HUES64 (cell line): ENCODE measurements around the gene CPNE4.
A peak's percentile ranks its signal among the peaks of the same experiment; 100 is the strongest.

Experiments
- H3K27ac ChIP-seq: 2 replicates; pipeline ENCODE4 v1.7.0; 2013; ENCODE audit warnings: low read depth, low read length, inconsistent platforms
- H3K27me3 ChIP-seq: 2 replicates; pipeline ENCODE4 v1.6.1; 2013; ENCODE audit warnings: mild to moderate bottlenecking, low read length; ENCODE audit not compliant: insufficient read depth
- H3K36me3 ChIP-seq: 2 replicates; pipeline ENCODE4 v1.6.1; 2013; ENCODE audit warnings: mild to moderate bottlenecking, low read length; ENCODE audit not compliant: insufficient read depth
- H3K4me1 ChIP-seq: 2 replicates; pipeline ENCODE4 v1.6.1; 2013; ENCODE audit warnings: mild to moderate bottlenecking, low read length, moderate library complexity; ENCODE audit not compliant: insufficient read depth
- H3K4me3 ChIP-seq: 2 replicates; pipeline ENCODE4 v1.5.1; 2013; ENCODE audit warnings: mild to moderate bottlenecking, low read length, moderate library complexity
- H3K9ac ChIP-seq: 2 replicates; pipeline ENCODE4 v1.6.1; 2013; ENCODE audit warnings: mild to moderate bottlenecking, low read depth, low read length
- H3K9me3 ChIP-seq: 2 replicates; pipeline ENCODE4 v1.6.1; 2013; ENCODE audit warnings: low read depth, low read length; ENCODE audit not compliant: insufficient read depth
- WGBS: fragments of 150-250, 120-280 bp; methylation state at CpG from one replicate; pipeline ENCODE4 v1.1.7; 2013; ENCODE audit warnings: missing lambda C conversion rate; 5-methylcytosine and 5-hydroxymethylcytosine counted together

CPNE4 gene

GRCh38 chr3:131960324-131960723 is 74.5 kb downstream of the CPNE4 start:
- peaks cover 32% of the 10 kb centered on the region for H3K4me1 ChIP-seq
- no peak overlapping the region for H3K4me3 ChIP-seq
- WGBS, result no CpG with 5 or more reads among the region's 1 CpG
- H3K9me3 ChIP-seq, result no peaks in the 10 kb centered on the region
- no peaks in the 10 kb centered on the region for H3K36me3 ChIP-seq
- no peaks in the 10 kb centered on the region for H3K27me3 ChIP-seq
- H3K9ac ChIP-seq, result no peak overlapping the region
- no peak overlapping the region for H3K27ac ChIP-seq

GRCh38 chr3:131957980-131958379 is 76.8 kb downstream of the CPNE4 start:
- H3K36me3 ChIP-seq, result no peaks in the 10 kb centered on the region
- H3K27ac ChIP-seq, result peak overlapping the region; percentile 90
- H3K4me3 ChIP-seq, result no peak overlapping the region
- H3K4me1 ChIP-seq, result peaks cover 24% of the 10 kb centered on the region
- WGBS, result 57% methylated on average over 1 of the region's 1 CpG
- H3K9ac ChIP-seq, result peak overlapping the region; percentile 15; the same call in 1 of the 2 replicates
- no peaks in the 10 kb centered on the region for H3K9me3 ChIP-seq
- H3K27me3 ChIP-seq, result no peaks in the 10 kb centered on the region

- no peak overlapping the region for H3K4me3 ChIP-seq
- 79% methylated on average over 5 of the region's 5 CpGs for WGBS
- peak overlapping the region; percentile 90 for H3K27ac ChIP-seq
Observed at GRCh38 chr3:131957511-131957910, 77.3 kb downstream of the CPNE4 start.

GRCh38 chr3:131948806-131949205 is 86.0 kb downstream of the CPNE4 start:
- H3K27ac ChIP-seq, result no peak overlapping the region
- H3K4me1 ChIP-seq, result no peaks in the 10 kb centered on the region
- H3K27me3 ChIP-seq, result no peaks in the 10 kb centered on the region
- H3K9ac ChIP-seq, result no peak overlapping the region
- H3K36me3 ChIP-seq, result no peaks in the 10 kb centered on the region
- no peak overlapping the region for H3K4me3 ChIP-seq
- no CpG with 5 or more reads among the region's 1 CpG for WGBS
- no peaks in the 10 kb centered on the region for H3K9me3 ChIP-seq

More at GRCh38 chr3:131957511-131957910, 77.3 kb downstream of the CPNE4 start:
- Histone ChIP-seq H3K36me3 (no peaks in the 10 kb centered on the region), H3K4me1 (peaks cover 23% of the 10 kb centered on the region), H3K27me3 (no peaks in the 10 kb centered on the region), H3K9ac (peak overlapping the region; percentile 15; the same call in 1 of the 2 replicates), H3K9me3 (no peaks in the 10 kb centered on the region)

GRCh38 chr3:131944676-131945075 is 90.1 kb downstream of the CPNE4 start:
- H3K4me1 ChIP-seq, result peaks cover 5% of the 10 kb centered on the region; the same call in 1 of the 2 replicates
- H3K4me3 ChIP-seq, result no peak overlapping the region
- H3K27ac ChIP-seq, result no peak overlapping the region
- H3K36me3 ChIP-seq, result no peaks in the 10 kb centered on the region
- H3K9me3 ChIP-seq, result no peaks in the 10 kb centered on the region
- H3K9ac ChIP-seq, result no peak overlapping the region
- no CpG with 5 or more reads among the region's 1 CpG for WGBS
- no peaks in the 10 kb centered on the region for H3K27me3 ChIP-seq

- H3K9me3 ChIP-seq, result no peaks in the 10 kb centered on the region
- no peak overlapping the region for H3K27ac ChIP-seq
- no peaks in the 10 kb centered on the region for H3K27me3 ChIP-seq
- H3K36me3 ChIP-seq, result no peaks in the 10 kb centered on the region
- H3K4me3 ChIP-seq, result no peak overlapping the region
- H3K4me1 ChIP-seq, result peaks cover 3% of the 10 kb centered on the region; the same call in 1 of the 2 replicates
- no peak overlapping the region for H3K9ac ChIP-seq
- 89% methylated on average over 2 of the region's 3 CpGs for WGBS
Observed at GRCh38 chr3:131933665-131934064, 101.1 kb downstream of the CPNE4 start.

- 85% methylated on average over 2 of the region's 2 CpGs for WGBS
Observed at GRCh38 chr3:131928593-131928992, 106.2 kb downstream of the CPNE4 start.

GRCh38 chr3:131925571-131925970 is 109.2 kb downstream of the CPNE4 start:
- no peak overlapping the region for H3K4me3 ChIP-seq
- peaks cover 29% of the 10 kb centered on the region for H3K4me1 ChIP-seq
- H3K9ac ChIP-seq, result no peak overlapping the region
- no peak overlapping the region for H3K27ac ChIP-seq
- WGBS, result 100% methylated on average over 1 of the region's 1 CpG
- H3K36me3 ChIP-seq, result no peaks in the 10 kb centered on the region
- H3K27me3 ChIP-seq, result no peaks in the 10 kb centered on the region
- no peaks in the 10 kb centered on the region for H3K9me3 ChIP-seq

More at GRCh38 chr3:131928593-131928992, 106.2 kb downstream of the CPNE4 start:
- H3K9ac ChIP-seq, result no peak overlapping the region
- H3K36me3 ChIP-seq, result no peaks in the 10 kb centered on the region
- H3K9me3 ChIP-seq, result no peaks in the 10 kb centered on the region
- H3K27me3 ChIP-seq, result no peaks in the 10 kb centered on the region
- H3K4me1 ChIP-seq, result peaks cover 29% of the 10 kb centered on the region
- no peak overlapping the region for H3K27ac ChIP-seq
- H3K4me3 ChIP-seq, result no peak overlapping the region

- H3K9ac ChIP-seq, result no peak overlapping the region
- H3K27me3 ChIP-seq, result no peaks in the 10 kb centered on the region
- peaks cover 38% of the 10 kb centered on the region for H3K4me1 ChIP-seq
- H3K27ac ChIP-seq, result no peak overlapping the region
- no peaks in the 10 kb centered on the region for H3K9me3 ChIP-seq
- H3K36me3 ChIP-seq, result no peaks in the 10 kb centered on the region
- WGBS, result 100% methylated on average over 1 of the region's 1 CpG
- no peak overlapping the region for H3K4me3 ChIP-seq
Observed at GRCh38 chr3:131922356-131922755, 112.5 kb downstream of the CPNE4 start.

- H3K36me3 ChIP-seq, result no peaks in the 10 kb centered on the region
- H3K27me3 ChIP-seq, result no peaks in the 10 kb centered on the region
- H3K27ac ChIP-seq, result no peak overlapping the region
- H3K9me3 ChIP-seq, result no peaks in the 10 kb centered on the region
- H3K4me1 ChIP-seq, result peaks cover 62% of the 10 kb centered on the region
- no peak overlapping the region for H3K4me3 ChIP-seq
- 91% methylated on average over 3 of the region's 3 CpGs for WGBS
- H3K9ac ChIP-seq, result no peak overlapping the region
Observed at GRCh38 chr3:131917006-131917405, 117.8 kb downstream of the CPNE4 start.

GRCh38 chr3:131914090-131914691 is 120.6 kb downstream of the CPNE4 start:
- Histone ChIP-seq H3K9me3 (no peaks in the 10 kb centered on the region), H3K9ac (no peak overlapping the region), H3K4me3 (no peak overlapping the region), H3K4me1 (peaks cover 62% of the 10 kb centered on the region), H3K27me3 (no peaks in the 10 kb centered on the region), H3K36me3 (no peaks in the 10 kb centered on the region), H3K27ac (no peak overlapping the region; the same call in 1 of the 2 replicates)
- no CpG with 5 or more reads among the region's 1 CpG for WGBS

GRCh38 chr3:131912255-131912654 is 122.6 kb downstream of the CPNE4 start:
- Histone ChIP-seq H3K27me3 (no peaks in the 10 kb centered on the region), H3K4me3 (no peak overlapping the region), H3K4me1 (peaks cover 46% of the 10 kb centered on the region), H3K36me3 (no peaks in the 10 kb centered on the region), H3K9me3 (no peaks in the 10 kb centered on the region), H3K9ac (no peak overlapping the region), H3K27ac (peak overlapping the region; percentile 11; the same call in 1 of the 2 replicates)
- 77% methylated on average over 2 of the region's 2 CpGs for WGBS
